Neural progenitor cell (in vitro differentiated cells): ENCODE results near the gene FYB1. TPM values are rescaled to one million over a fixed set of nuclear protein-coding genes. Genes with fewer than 3 reads are reported as not detected.

Source experiments
- DNase-seq: peaks from one replicate; pipeline ENCODE4 v3.0.0-alpha.2; 2016; ENCODE audit warnings: low spot score
- H2AFZ ChIP-seq: fragments of 200-600 bp; sonication (generic); replicated peaks from 2 replicates; pipeline ENCODE4 v1.6.1; 2016; ENCODE audit warnings: antibody characterized with exemption
- H3F3A ChIP-seq: fragments of 200-600 bp; sonication (generic); 2 replicates; pipeline ENCODE4 v1.6.1; 2016; ENCODE audit warnings: antibody characterized with exemption, low read depth
- H3K27ac ChIP-seq: fragments of 200-600 bp; sonication (generic); 2 replicates; pipeline ENCODE4 v1.5.1; 2016; ENCODE audit warnings: mild to moderate bottlenecking
- H3K27me3 ChIP-seq: fragments of 200-600 bp; sonication (generic); 2 replicates; pipeline ENCODE4 v1.6.1; 2016; ENCODE audit warnings: mild to moderate bottlenecking, moderate library complexity
- H3K36me3 ChIP-seq: fragments of 200-600 bp; sonication (generic); 2 replicates; pipeline ENCODE4 v1.5.1; 2016
- H3K4me1 ChIP-seq: fragments of 200-600 bp; sonication (generic); 2 replicates; pipeline ENCODE4 v1.6.1; 2016; ENCODE audit warnings: mixed run types
- H3K4me2 ChIP-seq: fragments of 200-600 bp; sonication (generic); 2 replicates; pipeline ENCODE4 v1.6.1; 2016
- H3K4me3 ChIP-seq: fragments of 200-600 bp; sonication (generic); 2 replicates; pipeline ENCODE4 v1.5.1; 2016
- H3K79me2 ChIP-seq: fragments of 200-600 bp; sonication (generic); 2 replicates; pipeline ENCODE4 v1.6.1; 2016; ENCODE audit warnings: low read depth
- H3K9ac ChIP-seq: fragments of 200-600 bp; sonication (generic); 2 replicates; pipeline ENCODE4 v1.6.1; 2016
- H3K9me3 ChIP-seq: fragments of 200-600 bp; sonication (generic); 2 replicates; pipeline ENCODE4 v1.5.1; 2016; ENCODE audit warnings: low read depth
- H4K20me1 ChIP-seq: fragments of 200-600 bp; sonication (generic); 2 replicates; pipeline ENCODE4 v1.6.1; 2016; ENCODE audit warnings: low read depth
- H3K27ac Mint-ChIP-seq: 3 replicates; pipeline ENCODE4 v1.8.0; 2021; ENCODE audit warnings: mixed read lengths
- H3K27me3 Mint-ChIP-seq: 2 replicates; pipeline ENCODE4 v1.8.0; 2022; ENCODE audit warnings: low read depth, mild to moderate bottlenecking, inconsistent platforms, moderate library complexity, mixed read lengths; ENCODE audit not compliant: insufficient read depth
- H3K36me3 Mint-ChIP-seq: 3 replicates; pipeline ENCODE4 v1.8.0; 2021; ENCODE audit warnings: mixed read lengths
- H3K4me1 Mint-ChIP-seq: 3 replicates; pipeline ENCODE4 v1.8.0; 2021; ENCODE audit warnings: mixed read lengths
- H3K4me3 Mint-ChIP-seq: 3 replicates; pipeline ENCODE4 v1.8.0; 2021; ENCODE audit warnings: mild to moderate bottlenecking, moderate library complexity, mixed read lengths
- H3K9me3 Mint-ChIP-seq: 3 replicates; pipeline ENCODE4 v1.8.0; 2020; ENCODE audit warnings: mixed read lengths
- EZH2 ChIP-seq: fragments of 200-600 bp; sonication (generic); IDR thresholded peaks from 2 replicates; pipeline ENCODE4 v1.6.1; 2017; ENCODE audit warnings: antibody characterized with exemption, mild to moderate bottlenecking, moderate library complexity
- EZH2phosphoT487 ChIP-seq: fragments of 200-600 bp; sonication (generic); IDR thresholded peaks from 2 replicates; pipeline ENCODE4 v1.6.1; 2017; ENCODE audit warnings: antibody characterized with exemption
- total RNA-seq: library from RNA; depleted of rRNA; stranded (reverse); fragments of >200 nt; gene quantifications from 2 replicates; pipeline ENCODE4 v1.2.3, GENCODE V29; 2015; ENCODE audit warnings: low replicate concordance
- TF ChIP-seq, protein P1 (sequence below): fragments of 200-600 bp; sonication (generic); IDR thresholded peaks from 2 replicates; pipeline ENCODE4 v1.5.1; 2017; ENCODE audit warnings: antibody characterized with exemption, mild to moderate bottlenecking

FYB1 gene
- total RNA-seq, 1 donor from 2014 or later, result not detected

DNA sequence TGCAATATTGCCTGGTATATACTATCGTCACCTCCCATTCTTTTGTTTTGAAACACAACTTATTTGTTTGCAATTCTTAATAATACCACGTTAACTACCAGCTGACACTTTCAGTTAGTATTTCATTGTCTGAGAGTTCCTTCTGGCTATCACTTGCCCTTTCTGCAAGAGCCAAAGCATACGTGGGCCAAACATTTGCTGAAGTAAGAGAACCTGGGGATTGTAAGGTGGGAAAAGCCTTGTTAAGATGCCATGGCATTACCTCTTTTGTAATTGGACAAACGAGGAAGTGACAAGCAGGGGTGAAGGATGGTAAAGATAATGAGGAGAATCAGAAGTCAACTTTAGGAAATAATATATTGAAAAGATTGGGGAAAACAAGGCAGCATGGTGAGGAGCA, 47.7 kb downstream of the FYB1 start:
- Mint-ChIP-seq H3K9me3 (no peaks in the 10 kb centered on the region), H3K27ac (no peak overlapping the region), H3K27me3 (no peaks in the 10 kb centered on the region), H3K4me1 (peaks cover 3% of the 10 kb centered on the region), H3K4me3 (no peak overlapping the region), H3K36me3 (no peaks in the 10 kb centered on the region)
- H3K36me3 ChIP-seq, result no peaks in the 10 kb centered on the region
- no peak overlapping the region for H3K4me3 ChIP-seq
- no peaks in the 10 kb centered on the region for H3K4me1 ChIP-seq
- H3K27me3 ChIP-seq, result no peaks in the 10 kb centered on the region
- H3K79me2 ChIP-seq, result no peaks in the 10 kb centered on the region
- no peak overlapping the region for H3K9ac ChIP-seq
- no peaks in the 10 kb centered on the region for H3F3A ChIP-seq
- no peak for DNase-seq
- H3K9me3 ChIP-seq, result no peaks in the 10 kb centered on the region
- TF ChIP-seq EZH2phosphoT487 (no peak), EZH2 (no peak)
- TF ChIP-seq, protein P1, sequence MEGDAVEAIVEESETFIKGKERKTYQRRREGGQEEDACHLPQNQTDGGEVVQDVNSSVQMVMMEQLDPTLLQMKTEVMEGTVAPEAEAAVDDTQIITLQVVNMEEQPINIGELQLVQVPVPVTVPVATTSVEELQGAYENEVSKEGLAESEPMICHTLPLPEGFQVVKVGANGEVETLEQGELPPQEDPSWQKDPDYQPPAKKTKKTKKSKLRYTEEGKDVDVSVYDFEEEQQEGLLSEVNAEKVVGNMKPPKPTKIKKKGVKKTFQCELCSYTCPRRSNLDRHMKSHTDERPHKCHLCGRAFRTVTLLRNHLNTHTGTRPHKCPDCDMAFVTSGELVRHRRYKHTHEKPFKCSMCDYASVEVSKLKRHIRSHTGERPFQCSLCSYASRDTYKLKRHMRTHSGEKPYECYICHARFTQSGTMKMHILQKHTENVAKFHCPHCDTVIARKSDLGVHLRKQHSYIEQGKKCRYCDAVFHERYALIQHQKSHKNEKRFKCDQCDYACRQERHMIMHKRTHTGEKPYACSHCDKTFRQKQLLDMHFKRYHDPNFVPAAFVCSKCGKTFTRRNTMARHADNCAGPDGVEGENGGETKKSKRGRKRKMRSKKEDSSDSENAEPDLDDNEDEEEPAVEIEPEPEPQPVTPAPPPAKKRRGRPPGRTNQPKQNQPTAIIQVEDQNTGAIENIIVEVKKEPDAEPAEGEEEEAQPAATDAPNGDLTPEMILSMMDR, result no peak
- no peak overlapping the region for H2AFZ ChIP-seq
- no peaks in the 10 kb centered on the region for H4K20me1 ChIP-seq
- H3K27ac ChIP-seq, result no peak overlapping the region
- H3K4me2 ChIP-seq, result no peak overlapping the region

GRCh38 chr5:39169081-39169480, 50.3 kb downstream of the FYB1 start:
- H3K36me3 ChIP-seq, result no peaks in the 10 kb centered on the region
- no peak overlapping the region for H2AFZ ChIP-seq
- no peaks in the 10 kb centered on the region for H3F3A ChIP-seq
- no peak overlapping the region for H3K4me2 ChIP-seq
- no peaks in the 10 kb centered on the region for H4K20me1 ChIP-seq
- no peaks in the 10 kb centered on the region for H3K79me2 ChIP-seq
- DNase-seq, result no peak
- no peaks in the 10 kb centered on the region for H3K4me1 ChIP-seq
- Mint-ChIP-seq H3K4me1 (no peaks in the 10 kb centered on the region), H3K9me3 (no peaks in the 10 kb centered on the region), H3K27ac (no peak overlapping the region), H3K27me3 (no peaks in the 10 kb centered on the region), H3K4me3 (no peak overlapping the region), H3K36me3 (no peaks in the 10 kb centered on the region)
- H3K9me3 ChIP-seq, result no peaks in the 10 kb centered on the region
- H3K9ac ChIP-seq, result no peak overlapping the region
- H3K27ac ChIP-seq, result no peak overlapping the region
- TF ChIP-seq EZH2, result no peak
- TF ChIP-seq, protein P1, result no peak
- TF ChIP-seq EZH2phosphoT487, result no peak
- H3K4me3 ChIP-seq, result no peak overlapping the region
- no peaks in the 10 kb centered on the region for H3K27me3 ChIP-seq

GRCh38 chr5:39167972-39168342, 51.4 kb downstream of the FYB1 start:
- no peak for TF ChIP-seq EZH2
- TF ChIP-seq, protein P1, result no peak
- TF ChIP-seq EZH2phosphoT487, result no peak
- DNase-seq, result no peak
- no peaks in the 10 kb centered on the region for H3K9me3 ChIP-seq
- no peak overlapping the region for H3K4me2 ChIP-seq
- Mint-ChIP-seq H3K36me3 (no peaks in the 10 kb centered on the region), H3K4me1 (peaks cover 3% of the 10 kb centered on the region), H3K27me3 (no peaks in the 10 kb centered on the region), H3K4me3 (no peak overlapping the region), H3K9me3 (no peaks in the 10 kb centered on the region), H3K27ac (no peak overlapping the region)
- no peak overlapping the region for H2AFZ ChIP-seq
- H3K27ac ChIP-seq, result no peak overlapping the region
- H3K4me1 ChIP-seq, result no peaks in the 10 kb centered on the region
- H3K9ac ChIP-seq, result no peak overlapping the region
- H3F3A ChIP-seq, result no peaks in the 10 kb centered on the region
- no peak overlapping the region for H3K4me3 ChIP-seq
- no peaks in the 10 kb centered on the region for H3K79me2 ChIP-seq
- no peaks in the 10 kb centered on the region for H3K36me3 ChIP-seq
- no peaks in the 10 kb centered on the region for H4K20me1 ChIP-seq
- H3K27me3 ChIP-seq, result no peaks in the 10 kb centered on the region
